Osteocyte (in vitro differentiated cells): ENCODE results near the gene CELF5. TPM values are rescaled to one million over a fixed set of nuclear protein-coding genes. Genes with fewer than 3 reads are reported as not detected.
"Not testable (repeated sequence)": the region's sequence is repeated elsewhere in the genome, so short reads cannot be mapped to it uniquely, and the experiment has no call there.

Experiments used
- DNase-seq: peaks from one replicate; pipeline ENCODE4 v3.0.0; 2021; ENCODE audit warnings: mixed read lengths; ENCODE audit not compliant: unreplicated experiment; ENCODE audit errors: extremely low spot score
- H3K27ac Mint-ChIP-seq: one replicate; pipeline ENCODE4 v1.8.0; 2021; ENCODE audit warnings: mild to moderate bottlenecking, mixed read lengths; ENCODE audit not compliant: unreplicated experiment
- H3K27me3 Mint-ChIP-seq: one replicate; pipeline ENCODE4 v1.8.0; 2021; ENCODE audit warnings: mixed read lengths; ENCODE audit not compliant: unreplicated experiment
- H3K36me3 Mint-ChIP-seq: one replicate; pipeline ENCODE4 v1.8.0; 2021; ENCODE audit warnings: mixed read lengths; ENCODE audit not compliant: unreplicated experiment
- H3K4me1 Mint-ChIP-seq: one replicate; pipeline ENCODE4 v1.8.0; 2021; ENCODE audit warnings: mixed read lengths; ENCODE audit not compliant: unreplicated experiment
- H3K4me3 Mint-ChIP-seq: one replicate; pipeline ENCODE4 v1.8.0; 2021; ENCODE audit warnings: mild to moderate bottlenecking, moderate library complexity, mixed read lengths; ENCODE audit not compliant: unreplicated experiment
- H3K9me3 Mint-ChIP-seq: one replicate; pipeline ENCODE4 v1.8.0; 2021; ENCODE audit warnings: mixed read lengths; ENCODE audit not compliant: unreplicated experiment
- CTCF ChIP-seq: fragments of 200-600 bp; sonication (generic); IDR thresholded peaks from 2 replicates; pipeline ENCODE4 v1.5.0; 2021; ENCODE audit warnings: antibody characterized with exemption, mild to moderate bottlenecking, moderate library complexity
- total RNA-seq: library from RNA; stranded (reverse); gene quantifications from 2 replicates; pipeline ENCODE4 v1.2.1, GENCODE V29; 2021

Gene CELF5
- total RNA-seq, 1 donor from 2014 or later = 0.16 TPM

GRCh38 chr19:3330047-3330446 lies 105.6 kb downstream of the CELF5 start:
- Mint-ChIP-seq H3K36me3 (no peaks in the 10 kb centered on the region), H3K4me3 (no peak overlapping the region), H3K9me3 (no peaks in the 10 kb centered on the region), H3K27ac (no peak overlapping the region), H3K27me3 (peaks cover 9% of the 10 kb centered on the region), H3K4me1 (peaks cover 7% of the 10 kb centered on the region)
- no peak for TF ChIP-seq CTCF
- DNase-seq = no peak

- H3K4me3 Mint-ChIP-seq, H3K27ac Mint-ChIP-seq, H3K9me3 Mint-ChIP-seq, DNase-seq, H3K36me3 Mint-ChIP-seq, H3K27me3 Mint-ChIP-seq: not testable (repeated sequence)
- peaks cover 27% of the 10 kb centered on the region for H3K4me1 Mint-ChIP-seq
These were observed 107.8 kb downstream of the CELF5 start for GRCh38 chr19:3332232-3332631.

- H3K4me1 Mint-ChIP-seq = peaks cover 30% of the 10 kb centered on the region
These were observed 108.6 kb downstream of the CELF5 start for GRCh38 chr19:3333020-3333583.

GRCh38 chr19:3333662-3334061 lies 109.2 kb downstream of the CELF5 start:
- no peak overlapping the region for H3K4me3 Mint-ChIP-seq
- TF ChIP-seq CTCF = no peak
- H3K4me1 Mint-ChIP-seq = peaks cover 32% of the 10 kb centered on the region
- no peaks in the 10 kb centered on the region for H3K9me3 Mint-ChIP-seq
- DNase-seq = no peak
- H3K27ac Mint-ChIP-seq = no peak overlapping the region
- peaks cover 9% of the 10 kb centered on the region for H3K27me3 Mint-ChIP-seq
- H3K36me3 Mint-ChIP-seq = no peaks in the 10 kb centered on the region

More at GRCh38 chr19:3333020-3333583, 108.6 kb downstream of the CELF5 start:
- TF ChIP-seq CTCF = no peak
- DNase-seq = no peak
- Mint-ChIP-seq H3K27me3 (peaks cover 9% of the 10 kb centered on the region), H3K4me3 (no peak overlapping the region), H3K27ac (no peak overlapping the region), H3K9me3 (no peaks in the 10 kb centered on the region), H3K36me3 (no peaks in the 10 kb centered on the region)

GRCh38 chr19:3334749-3335430 lies 110.4 kb downstream of the CELF5 start:
- H3K27ac Mint-ChIP-seq, H3K9me3 Mint-ChIP-seq, H3K4me3 Mint-ChIP-seq, H3K27me3 Mint-ChIP-seq, H3K36me3 Mint-ChIP-seq, DNase-seq: not testable (repeated sequence)
- H3K4me1 Mint-ChIP-seq = peaks cover 34% of the 10 kb centered on the region

- H3K27me3 Mint-ChIP-seq = peaks cover 5% of the 10 kb centered on the region
- no peak for DNase-seq
- no peak for TF ChIP-seq CTCF
- peaks cover 34% of the 10 kb centered on the region for H3K4me1 Mint-ChIP-seq
- no peak overlapping the region for H3K4me3 Mint-ChIP-seq
- H3K36me3 Mint-ChIP-seq = no peaks in the 10 kb centered on the region
- no peaks in the 10 kb centered on the region for H3K9me3 Mint-ChIP-seq
- peak overlapping the region; percentile 85 for H3K27ac Mint-ChIP-seq
These were observed 111.2 kb downstream of the CELF5 start for GRCh38 chr19:3335431-3336350.
